Neuronal stem cell (in vitro differentiated cells): ENCODE measurements around the gene AGFG2.

ENCODE experiments used
- DNase-seq: peaks from one replicate; pipeline ENCODE4 v3.0.0-alpha.2; 2013; ENCODE audit warnings: low spot score
- H2AFZ ChIP-seq: one replicate; pipeline ENCODE4 v1.6.1; 2013; ENCODE audit warnings: mild to moderate bottlenecking, low read length, inconsistent platforms
- H2AK5ac ChIP-seq: 2 replicates; pipeline ENCODE4 v1.6.1; 2013; ENCODE audit warnings: low read depth, mild to moderate bottlenecking, inconsistent platforms, low read length, moderate library complexity, mixed read lengths
- H2BK120ac ChIP-seq: 2 replicates; pipeline ENCODE4 v1.6.1; 2013; ENCODE audit warnings: low read depth, mild to moderate bottlenecking, inconsistent platforms, low read length, moderate library complexity, mixed read lengths
- H2BK12ac ChIP-seq: one replicate; pipeline ENCODE4 v1.6.1; 2013; ENCODE audit warnings: low read length, inconsistent platforms
- H2BK15ac ChIP-seq: 2 replicates; pipeline ENCODE4 v1.6.1; 2013; ENCODE audit warnings: mild to moderate bottlenecking, low read length, inconsistent platforms, mixed read lengths
- H2BK5ac ChIP-seq: one replicate; pipeline ENCODE4 v1.6.1; 2013; ENCODE audit warnings: inconsistent platforms, mild to moderate bottlenecking, low read length, moderate library complexity
- H3K14ac ChIP-seq: one replicate; pipeline ENCODE4 v1.6.1; 2013; ENCODE audit warnings: low read length, inconsistent platforms
- H3K18ac ChIP-seq: 2 replicates; pipeline ENCODE4 v1.6.1; 2013; ENCODE audit warnings: low read length, inconsistent platforms
- H3K23ac ChIP-seq: 2 replicates; pipeline ENCODE4 v1.6.1; 2013; ENCODE audit warnings: low read depth, mild to moderate bottlenecking, mixed read lengths, low read length, inconsistent platforms; ENCODE audit not compliant: poor library complexity
- H3K27ac ChIP-seq: replicated peaks from 3 replicates; pipeline ENCODE4 v1.5.1; 2013; ENCODE audit warnings: low read length, inconsistent platforms
- H3K27me3 ChIP-seq, 3 experiments: 2 replicates each; pipeline ENCODE4 v1.6.1; 2013; ENCODE audit warnings: low read length in 3 of 3, mild to moderate bottlenecking in 2 of 3, inconsistent platforms in 1 of 3, low read depth in 1 of 3, mixed read lengths in 1 of 3, moderate library complexity in 1 of 3; ENCODE audit not compliant: control insufficient read depth in 3 of 3, insufficient read depth in 3 of 3
- H3K36me3 ChIP-seq, 2 donors: replicated peaks in 1 of 2; 2 replicates each; pipeline ENCODE4 v1.6.1; 2013; ENCODE audit warnings: low read length in 2 of 2; ENCODE audit not compliant: control insufficient read depth in 2 of 2, insufficient read depth in 2 of 2
- H3K4ac ChIP-seq: 2 replicates; pipeline ENCODE4 v1.6.1; 2013; ENCODE audit warnings: inconsistent platforms, mild to moderate bottlenecking, low read length, moderate library complexity
- H3K4me1 ChIP-seq, 2 donors: 1 replicate in 1 of 2; 2 replicates in 1 of 2; pipeline ENCODE4 v1.6.1; 2013; ENCODE audit warnings: low read length in 2 of 2, low read depth in 1 of 2; ENCODE audit not compliant: control insufficient read depth in 2 of 2, insufficient read depth in 1 of 2
- H3K4me2 ChIP-seq: one replicate; pipeline ENCODE4 v1.6.1; 2013; ENCODE audit warnings: mild to moderate bottlenecking, low read length, inconsistent platforms; ENCODE audit not compliant: insufficient read depth, poor library complexity, severe bottlenecking
- H3K4me3 ChIP-seq, 2 donors: 2 replicates each; pipeline ENCODE4 v1.5.1; 2013; ENCODE audit warnings: low read length in 2 of 2, mild to moderate bottlenecking in 2 of 2, inconsistent platforms in 1 of 2, moderate library complexity in 1 of 2
- H3K79me1 ChIP-seq: one replicate; pipeline ENCODE4 v1.6.1; 2013; ENCODE audit warnings: low read depth, mild to moderate bottlenecking, inconsistent platforms, low read length, moderate library complexity
- H3K9ac ChIP-seq: one replicate; pipeline ENCODE4 v1.6.1; 2013; ENCODE audit warnings: mild to moderate bottlenecking, low read depth, low read length, inconsistent platforms; ENCODE audit not compliant: poor library complexity
- H3K9me3 ChIP-seq, 2 donors: replicated peaks in 1 of 2; 2 replicates each; pipeline versions ENCODE3 to v1.6.1; 2013; ENCODE audit warnings: low read length in 2 of 2, mild to moderate bottlenecking in 2 of 2, inconsistent platforms in 1 of 2, low read depth in 1 of 2, mixed read lengths in 1 of 2, moderate library complexity in 1 of 2; ENCODE audit not compliant: control insufficient read depth in 2 of 2, insufficient read depth in 1 of 2
- H4K8ac ChIP-seq: one replicate; pipeline ENCODE4 v1.6.1; 2013; ENCODE audit warnings: low read depth, mild to moderate bottlenecking, inconsistent platforms, low read length, moderate library complexity
- H4K91ac ChIP-seq: one replicate; pipeline ENCODE4 v1.6.1; 2013; ENCODE audit warnings: low read length, low read depth, mild to moderate bottlenecking, inconsistent platforms; ENCODE audit not compliant: poor library complexity
- WGBS, 2 donors: extraction: QIAGEN DNeasy Blood & Tissue Kit; methylation state at CpG; one replicate each; pipeline ENCODE4 v1.1.7; 2013; ENCODE audit warnings: missing lambda C conversion rate in 2 of 2, mixed read lengths in 1 of 2; ENCODE audit not compliant: insufficient read length in 2 of 2, insufficient replicate concordance in 1 of 2; ENCODE audit errors: extremely low coverage in 2 of 2; 5-methylcytosine and 5-hydroxymethylcytosine counted together

AGFG2 gene

DNA sequence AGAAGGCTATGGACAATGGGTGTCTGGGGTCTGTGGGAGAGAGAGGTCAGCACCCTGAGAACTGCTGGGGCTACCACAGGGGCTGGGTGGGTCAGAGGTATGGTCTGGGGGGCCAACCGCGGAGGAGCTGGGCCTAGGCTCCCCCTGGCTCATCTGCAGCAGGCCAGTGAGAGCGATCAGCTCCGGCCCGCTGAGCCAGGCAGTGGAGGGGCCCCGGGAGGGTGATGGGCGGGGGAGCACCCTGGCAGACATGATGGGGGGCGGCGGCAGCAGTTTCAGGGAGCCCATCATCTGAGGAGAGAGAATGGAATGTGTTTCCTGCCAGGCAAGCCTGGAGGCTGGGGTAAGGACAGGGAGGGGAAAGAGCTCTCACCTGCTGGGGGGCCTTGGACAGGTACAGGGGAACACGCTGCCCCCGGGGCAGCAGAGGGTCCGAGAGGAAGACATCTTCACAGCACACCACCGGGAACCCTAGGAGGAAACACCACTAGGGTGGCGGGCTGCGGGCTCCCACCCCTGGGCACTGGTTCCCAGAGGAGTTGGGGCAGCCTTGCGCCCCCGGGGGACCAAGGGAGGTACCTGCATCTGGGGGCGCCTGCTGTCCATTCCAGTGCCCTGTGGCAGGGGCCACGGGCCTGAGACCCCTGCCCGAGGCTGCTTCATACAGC, 33.4 kb downstream of the AGFG2 start:
- no peak overlapping the region for H3K4ac ChIP-seq
- no peak overlapping the region for H3K4me2 ChIP-seq
- H3K4me3 ChIP-seq: no peak overlapping the region
- H3K18ac ChIP-seq: peak overlapping the region; percentile 71
- H2AK5ac ChIP-seq: peak overlapping the region; percentile 70
- H2BK5ac ChIP-seq: no peak overlapping the region
- peaks cover 0 to 13% (median 0%) of the 10 kb centered on the region in 3 experiments for H3K27me3 ChIP-seq
- peak overlapping the region; percentile 8 for H3K14ac ChIP-seq
- no peak overlapping the region for H4K91ac ChIP-seq
- H3K36me3 ChIP-seq: peaks cover 14 to 24% of the 10 kb centered on the region in 2 donors
- H3K79me1 ChIP-seq: peaks cover 5% of the 10 kb centered on the region
- peaks cover 29 to 45% of the 10 kb centered on the region in 2 donors for H3K4me1 ChIP-seq
- H2BK12ac ChIP-seq: no peak overlapping the region
- no peak overlapping the region for H2AFZ ChIP-seq
- H2BK15ac ChIP-seq: peak overlapping the region; percentile 92
- WGBS, 2 donors: no CpG with 5 or more reads among the region's 20 CpGs
- peaks cover 0 to 2% of the 10 kb centered on the region in 2 donors for H3K9me3 ChIP-seq
- H2BK120ac ChIP-seq: no peak overlapping the region
- peak overlapping the region; percentile 80 for H3K23ac ChIP-seq
- H3K9ac ChIP-seq: no peak overlapping the region
- H3K27ac ChIP-seq: no peak overlapping the region
- no peak for DNase-seq
- no peak overlapping the region for H4K8ac ChIP-seq

GRCh38 chr7:100572949-100573675, 34.1 kb downstream of the AGFG2 start:
- Histone ChIP-seq H3K27ac (no peak overlapping the region), H3K9me3 (peaks cover 0 to 2% of the 10 kb centered on the region in 2 donors), H3K36me3 (peaks cover 19 to 31% of the 10 kb centered on the region in 2 donors), H4K8ac (no peak overlapping the region), H3K18ac (peak overlapping the region; percentile 38), H3K4me2 (no peak overlapping the region), H3K9ac (no peak overlapping the region), H2BK15ac (no peak overlapping the region), H3K4me1 (peaks cover 29 to 38% of the 10 kb centered on the region in 2 donors), H3K4me3 (no peak overlapping the region), H3K79me1 (peaks cover 5% of the 10 kb centered on the region), H4K91ac (no peak overlapping the region), H3K14ac (peak overlapping the region; percentile 38), H3K27me3 (peaks cover 0 to 13% (median 0%) of the 10 kb centered on the region in 3 experiments), H3K4ac (no peak overlapping the region), H2AK5ac (peak overlapping the region; percentile 70), H2BK5ac (no peak overlapping the region), H2AFZ (no peak overlapping the region), H2BK120ac (no peak overlapping the region), H3K23ac (peak overlapping the region; percentile 85), H2BK12ac (peak overlapping the region; percentile 41)
- DNase-seq: no peak
- no CpG with 5 or more reads among the region's 30 CpGs for WGBS, 2 donors

DNA sequence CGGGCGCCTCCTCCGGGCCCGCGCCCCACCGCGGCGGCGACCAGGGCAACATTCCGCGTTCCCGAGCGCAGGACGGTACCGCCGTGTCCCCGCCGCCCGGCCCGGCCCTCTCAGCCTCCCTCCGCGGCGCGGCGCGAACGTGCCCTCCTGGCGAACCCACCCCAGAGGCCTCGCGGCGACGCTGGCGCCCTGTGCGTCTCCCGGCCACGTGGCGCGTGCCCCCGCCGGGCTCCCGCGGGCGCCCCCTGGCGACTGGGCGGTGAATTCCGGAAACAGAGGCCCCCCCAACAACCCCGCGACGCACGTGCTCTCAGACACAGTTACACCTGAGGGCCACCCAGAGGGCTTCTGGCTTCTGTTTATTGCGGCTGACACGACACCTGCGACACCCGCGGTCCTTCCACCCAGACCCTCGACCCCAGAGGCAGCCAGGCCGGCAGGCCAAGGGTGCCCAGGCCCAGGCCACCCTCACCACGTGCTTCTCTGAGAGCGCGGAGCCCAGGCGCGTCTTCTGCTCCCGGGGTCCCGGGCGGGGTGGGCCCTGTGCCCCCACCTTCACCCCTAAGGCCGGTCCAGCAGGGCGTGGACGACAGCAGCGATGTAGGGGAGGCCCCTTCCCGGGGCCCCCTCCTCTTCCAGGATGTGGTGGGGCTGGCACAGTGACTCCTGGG, 34.8 kb downstream of the AGFG2 start, which contains the start of gene SAP25:
SAP25 (minus strand) TSS at position 210 of the 671 bp plus-strand sequence; CDS start at position 52, 158 bp downstream.
- H3K79me1 ChIP-seq: peaks cover 5% of the 10 kb centered on the region
- H3K9ac ChIP-seq: peak within 1 kb of the TSS; percentile 21
- H3K4me2 ChIP-seq: no peak within 1 kb of the TSS
- H3K14ac ChIP-seq: peak within 1 kb of the TSS; percentile 38
- peaks cover 27 to 31% of the 10 kb centered on the region in 2 donors for H3K4me1 ChIP-seq
- no CpG with 5 or more reads among the region's 70 CpGs for WGBS, 2 donors
- no peak within 1 kb of the TSS for H4K91ac ChIP-seq
- H2AFZ ChIP-seq: no peak within 1 kb of the TSS
- H3K4ac ChIP-seq: no peak within 1 kb of the TSS
- peak within 1 kb of the TSS; percentile 85 for H3K23ac ChIP-seq
- no peak within 1 kb of the TSS for H3K4me3 ChIP-seq
- no peak within 1 kb of the TSS for H3K27ac ChIP-seq
- H3K27me3 ChIP-seq: peaks cover 0 to 13% (median 0%) of the 10 kb centered on the region in 3 experiments
- H2BK12ac ChIP-seq: peak within 1 kb of the TSS; percentile 41
- no peak within 1 kb of the TSS for H2BK5ac ChIP-seq
- H2BK120ac ChIP-seq: no peak within 1 kb of the TSS
- peaks cover 0 to 2% of the 10 kb centered on the region in 2 donors for H3K9me3 ChIP-seq
- peak within 1 kb of the TSS; percentile 38 for H3K18ac ChIP-seq
- H4K8ac ChIP-seq: no peak within 1 kb of the TSS
- DNase-seq: no peak
- peak within 1 kb of the TSS; percentile 37 for H2BK15ac ChIP-seq
- H2AK5ac ChIP-seq: peak within 1 kb of the TSS; percentile 70
- H3K36me3 ChIP-seq: peaks cover 25 to 37% of the 10 kb centered on the region in 2 donors
